ENCODE results near the gene MOGAT3. TPM values are rescaled to one million over a fixed set of nuclear protein-coding genes. Genes with fewer than 3 reads are reported as not detected.

Gene MOGAT3
- total and polyA plus RNA-seq, 4 donors: 0.12 TPM; not detected in 3

- H3K27me3 ChIP-seq (ENCODE audit: control insufficient read depth, insufficient read depth, low read length): no peaks in the 10 kb centered on the region
- H3K9me3 ChIP-seq (ENCODE audit: control insufficient read depth, insufficient read depth, low read length): no peaks in the 10 kb centered on the region
- peaks cover 79% of the 10 kb centered on the region for H3K36me3 ChIP-seq (ENCODE audit: control insufficient read depth, insufficient read depth, low read length)
Measured at GRCh38 chr7:101234636-101235035, 33.8 kb upstream of the MOGAT3 start.

DNA sequence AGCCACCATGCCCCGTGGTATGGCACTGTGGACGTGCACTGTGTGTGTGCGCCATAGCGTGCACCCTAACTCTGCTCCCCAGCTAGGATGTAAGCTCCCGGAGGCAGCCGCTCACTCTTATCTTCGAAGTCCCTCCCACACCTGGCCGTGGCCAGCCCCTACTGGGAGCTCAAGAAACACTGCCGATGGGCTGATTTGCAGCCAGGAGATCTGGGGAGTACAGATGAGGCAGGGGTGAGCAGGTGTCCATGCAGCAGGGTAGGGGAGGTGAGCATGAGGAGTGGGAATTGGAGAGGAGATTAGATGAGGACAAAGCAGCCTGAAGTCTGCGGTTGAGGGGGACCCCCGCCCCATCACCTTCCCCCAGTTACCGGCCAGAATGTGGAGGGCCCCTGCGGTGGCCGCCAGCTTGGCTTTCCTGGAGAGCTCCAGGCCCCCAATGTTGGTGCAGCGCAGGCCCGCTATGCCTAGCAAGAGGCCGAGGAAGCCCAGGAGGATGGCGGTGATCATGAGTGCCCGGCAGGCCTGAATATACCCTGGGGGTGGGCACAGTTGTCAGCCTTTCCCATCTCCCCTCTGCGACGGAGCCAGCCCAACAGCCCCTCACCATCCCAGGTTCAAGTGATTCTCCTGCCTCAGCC is 33.2 kb upstream of the MOGAT3 start:
- peaks cover 77% of the 10 kb centered on the region for H3K36me3 ChIP-seq (ENCODE audit: control insufficient read depth, insufficient read depth, low read length)
- no peak for DNase-seq (ENCODE audit: low read depth in 4 of 6, low spot score in 6 of 6)
- peaks cover 15% of the 10 kb centered on the region for H3K4me1 ChIP-seq (ENCODE audit: control insufficient read depth, insufficient read depth, low read length)
- H3K9me3 ChIP-seq (ENCODE audit: control insufficient read depth, insufficient read depth, low read length): no peaks in the 10 kb centered on the region
- no peak overlapping the region for H3K27ac ChIP-seq (ENCODE audit: low read depth, low read length)
- no peak overlapping the region for H3K4me3 ChIP-seq (ENCODE audit: low read depth, low read length)
- no peaks in the 10 kb centered on the region for H3K27me3 ChIP-seq (ENCODE audit: control insufficient read depth, insufficient read depth, low read length)
- WGBS (ENCODE audit: insufficient coverage): 91% methylated on average over 17 of the region's 21 CpGs

More at GRCh38 chr7:101234636-101235035, 33.8 kb upstream of the MOGAT3 start:
- 83% methylated on average over 5 of the region's 5 CpGs for whole genome bisulfite sequencing (ENCODE audit: insufficient coverage)
- no peak overlapping the region for H3K27ac ChIP-seq (ENCODE audit: low read depth, low read length)
- no peak for DNase-seq (ENCODE audit: low read depth in 4 of 6, low spot score in 6 of 6)
- H3K4me1 ChIP-seq (ENCODE audit: control insufficient read depth, insufficient read depth, low read length): peaks cover 19% of the 10 kb centered on the region
- H3K4me3 ChIP-seq (ENCODE audit: low read depth, low read length): no peak overlapping the region

DNA sequence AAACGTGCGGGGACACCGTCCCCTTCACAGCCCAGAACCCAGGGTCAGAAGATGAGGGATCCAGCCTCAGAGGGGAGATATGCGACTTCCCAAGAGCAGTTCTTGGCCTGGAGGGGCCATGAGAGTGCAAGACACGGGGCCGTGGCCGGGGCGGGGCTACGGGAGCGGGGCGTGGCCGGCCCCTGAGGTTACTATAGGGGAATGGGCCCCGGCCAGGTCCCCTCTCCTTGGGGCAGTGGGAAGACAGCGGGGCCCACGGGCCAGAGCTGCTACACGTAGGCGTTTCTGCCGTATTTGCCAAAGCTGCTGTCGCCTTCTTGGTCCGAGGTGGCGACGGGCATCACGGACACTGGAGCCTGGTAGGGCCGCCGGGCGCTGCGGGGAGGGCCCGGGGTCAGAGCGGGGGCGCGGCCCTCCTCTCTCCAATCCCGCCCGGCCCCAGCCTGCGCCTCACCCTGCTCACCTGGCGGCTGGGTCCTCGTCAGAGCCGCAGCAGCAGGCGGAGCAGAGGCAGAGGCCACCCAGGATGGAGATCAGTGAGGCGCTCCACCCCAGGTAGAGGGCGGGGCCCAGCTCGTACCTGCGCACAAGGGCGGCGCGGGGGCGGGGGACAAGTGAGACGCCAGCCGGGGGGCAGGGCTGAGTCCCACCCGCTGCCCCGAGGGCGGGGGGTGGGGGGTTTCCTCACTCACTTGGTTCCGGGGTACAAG is 31.5 kb upstream of the MOGAT3 start:
- Histone ChIP-seq H3K27me3 (ENCODE audit: control insufficient read depth, insufficient read depth, low read length) (no peaks in the 10 kb centered on the region), H3K4me3 (ENCODE audit: low read depth, low read length) (no peak overlapping the region), H3K9me3 (ENCODE audit: control insufficient read depth, insufficient read depth, low read length) (no peaks in the 10 kb centered on the region), H3K27ac (ENCODE audit: low read depth, low read length) (no peak overlapping the region), H3K4me1 (ENCODE audit: control insufficient read depth, insufficient read depth, low read length) (peaks cover 10% of the 10 kb centered on the region), H3K36me3 (ENCODE audit: control insufficient read depth, insufficient read depth, low read length) (peaks cover 74% of the 10 kb centered on the region)
- 10% methylated on average over 48 of the region's 52 CpGs for WGBS (ENCODE audit: insufficient coverage)
- peak in 1 of 6 donors; percentile 43 for DNase-seq (ENCODE audit: low read depth in 4 of 6, low spot score in 6 of 6)

- DNase-seq (ENCODE audit: low read depth in 4 of 6, low spot score in 6 of 6): no peak
- Histone ChIP-seq H3K27ac (ENCODE audit: low read depth, low read length) (no peak overlapping the region), H3K27me3 (ENCODE audit: control insufficient read depth, insufficient read depth, low read length) (no peaks in the 10 kb centered on the region), H3K36me3 (ENCODE audit: control insufficient read depth, insufficient read depth, low read length) (peaks cover 74% of the 10 kb centered on the region), H3K4me3 (ENCODE audit: low read depth, low read length) (no peak overlapping the region), H3K4me1 (ENCODE audit: control insufficient read depth, insufficient read depth, low read length) (peaks cover 9% of the 10 kb centered on the region), H3K9me3 (ENCODE audit: control insufficient read depth, insufficient read depth, low read length) (no peaks in the 10 kb centered on the region)
- 90% methylated on average over 6 of the region's 7 CpGs for WGBS (ENCODE audit: insufficient coverage)
Measured at GRCh38 chr7:101231644-101232043, 30.8 kb upstream of the MOGAT3 start.

GRCh38 chr7:101226721-101227120 is 25.9 kb upstream of the MOGAT3 start:
- Histone ChIP-seq H3K4me3 (ENCODE audit: low read depth, low read length) (no peak overlapping the region), H3K27ac (ENCODE audit: low read depth, low read length) (no peak overlapping the region), H3K36me3 (ENCODE audit: control insufficient read depth, insufficient read depth, low read length) (peaks cover 83% of the 10 kb centered on the region), H3K9me3 (ENCODE audit: control insufficient read depth, insufficient read depth, low read length) (no peaks in the 10 kb centered on the region), H3K27me3 (ENCODE audit: control insufficient read depth, insufficient read depth, low read length) (no peaks in the 10 kb centered on the region), H3K4me1 (ENCODE audit: control insufficient read depth, insufficient read depth, low read length) (peaks cover 1% of the 10 kb centered on the region)
- WGBS (ENCODE audit: insufficient coverage): 97% methylated on average over 6 of the region's 9 CpGs
- peak in 1 of 6 donors; percentile 74 for DNase-seq (ENCODE audit: low read depth in 4 of 6, low spot score in 6 of 6)

- H3K9me3 ChIP-seq (ENCODE audit: control insufficient read depth, insufficient read depth, low read length): no peaks in the 10 kb centered on the region
- no peaks in the 10 kb centered on the region for H3K27me3 ChIP-seq (ENCODE audit: control insufficient read depth, insufficient read depth, low read length)
- WGBS (ENCODE audit: insufficient coverage): 96% methylated on average over 4 of the region's 6 CpGs
- H3K4me1 ChIP-seq (ENCODE audit: control insufficient read depth, insufficient read depth, low read length): no peaks in the 10 kb centered on the region
- no peak overlapping the region for H3K4me3 ChIP-seq (ENCODE audit: low read depth, low read length)
- peaks cover 83% of the 10 kb centered on the region for H3K36me3 ChIP-seq (ENCODE audit: control insufficient read depth, insufficient read depth, low read length)
- H3K27ac ChIP-seq (ENCODE audit: low read depth, low read length): no peak overlapping the region
- DNase-seq (ENCODE audit: low read depth in 4 of 6, low spot score in 6 of 6): no peak
Measured at GRCh38 chr7:101225650-101226049, 24.8 kb upstream of the MOGAT3 start.

DNA sequence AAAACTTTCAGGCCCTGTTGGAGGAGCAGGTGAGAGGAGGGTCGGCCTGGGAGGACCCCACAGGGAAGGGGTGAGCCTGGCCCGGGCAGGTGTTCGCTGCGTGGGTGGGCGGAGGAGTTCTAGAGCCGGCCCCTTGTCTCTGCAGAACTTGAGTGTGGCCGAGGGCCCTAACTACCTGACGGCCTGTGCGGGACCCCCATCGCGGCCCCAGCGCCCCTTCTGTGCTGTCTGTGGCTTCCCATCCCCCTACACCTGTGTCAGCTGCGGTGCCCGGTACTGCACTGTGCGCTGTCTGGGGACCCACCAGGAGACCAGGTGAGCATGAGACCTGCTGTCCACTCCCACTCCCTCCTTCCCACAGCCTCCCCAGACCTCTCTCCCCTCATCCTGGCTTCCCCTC is 22.7 kb upstream of the MOGAT3 start:
- no peaks in the 10 kb centered on the region for H3K27me3 ChIP-seq (ENCODE audit: control insufficient read depth, insufficient read depth, low read length)
- 98% methylated on average over 14 of the region's 15 CpGs for WGBS (ENCODE audit: insufficient coverage)
- H3K36me3 ChIP-seq (ENCODE audit: control insufficient read depth, insufficient read depth, low read length): peaks cover 69% of the 10 kb centered on the region
- no peaks in the 10 kb centered on the region for H3K9me3 ChIP-seq (ENCODE audit: control insufficient read depth, insufficient read depth, low read length)
- peaks cover 11% of the 10 kb centered on the region for H3K4me1 ChIP-seq (ENCODE audit: control insufficient read depth, insufficient read depth, low read length)
- no peak overlapping the region for H3K4me3 ChIP-seq (ENCODE audit: low read depth, low read length)
- H3K27ac ChIP-seq (ENCODE audit: low read depth, low read length): no peak overlapping the region
- no peak for DNase-seq (ENCODE audit: low read depth in 4 of 6, low spot score in 6 of 6)

GRCh38 chr7:101222275-101222830 is 21.5 kb upstream of the MOGAT3 start:
- H3K36me3 ChIP-seq (ENCODE audit: control insufficient read depth, insufficient read depth, low read length): peaks cover 58% of the 10 kb centered on the region

DNA sequence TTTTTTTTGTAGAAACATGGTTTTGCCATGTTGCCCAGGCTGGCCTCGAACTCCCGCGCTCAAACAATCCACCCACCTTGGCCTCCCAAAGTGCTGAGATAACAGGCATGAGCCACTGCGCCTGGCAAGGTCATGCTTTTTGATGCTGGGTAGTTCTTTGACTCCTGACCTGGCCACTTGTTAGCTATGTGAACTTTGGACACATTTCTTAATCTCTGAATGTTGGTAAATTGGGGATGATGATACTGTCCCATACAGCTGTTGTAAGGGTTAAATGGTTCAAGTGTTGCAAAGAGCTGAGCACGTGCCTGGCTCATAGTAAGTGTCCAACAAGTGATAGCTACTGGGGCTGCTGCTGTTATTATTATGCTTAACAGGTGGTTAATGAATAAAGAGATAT is 19.5 kb upstream of the MOGAT3 start:
- no peaks in the 10 kb centered on the region for H3K9me3 ChIP-seq (ENCODE audit: control insufficient read depth, insufficient read depth, low read length)
- WGBS (ENCODE audit: insufficient coverage): 83% methylated on average over 5 of the region's 5 CpGs
- no peak overlapping the region for H3K4me3 ChIP-seq (ENCODE audit: low read depth, low read length)
- H3K27ac ChIP-seq (ENCODE audit: low read depth, low read length): no peak overlapping the region
- peaks cover 49% of the 10 kb centered on the region for H3K36me3 ChIP-seq (ENCODE audit: control insufficient read depth, insufficient read depth, low read length)
- no peak for DNase-seq (ENCODE audit: low read depth in 4 of 6, low spot score in 6 of 6)
- no peaks in the 10 kb centered on the region for H3K27me3 ChIP-seq (ENCODE audit: control insufficient read depth, insufficient read depth, low read length)
- H3K4me1 ChIP-seq (ENCODE audit: control insufficient read depth, insufficient read depth, low read length): peaks cover 40% of the 10 kb centered on the region

More at GRCh38 chr7:101222275-101222830, 21.5 kb upstream of the MOGAT3 start:
- no peak overlapping the region for H3K4me3 ChIP-seq (ENCODE audit: low read depth, low read length)
- 91% methylated on average over 27 of the region's 27 CpGs for WGBS (ENCODE audit: insufficient coverage)
- H3K9me3 ChIP-seq (ENCODE audit: control insufficient read depth, insufficient read depth, low read length): no peaks in the 10 kb centered on the region
- no peaks in the 10 kb centered on the region for H3K27me3 ChIP-seq (ENCODE audit: control insufficient read depth, insufficient read depth, low read length)
- DNase-seq (ENCODE audit: low read depth in 4 of 6, low spot score in 6 of 6): no peak
- H3K4me1 ChIP-seq (ENCODE audit: control insufficient read depth, insufficient read depth, low read length): peaks cover 20% of the 10 kb centered on the region
- H3K27ac ChIP-seq (ENCODE audit: low read depth, low read length): no peak overlapping the region

Data from spinal cord (tissue), 10 donors.